ENCODE data around the gene NBEA. TPM values are rescaled to one million over a fixed set of nuclear protein-coding genes. Genes with fewer than 3 reads are reported as not detected.

NBEA gene
- total and polyA plus RNA-seq, 2 experiments from 2014 or later: 9.1 to 29.1 TPM

DNA sequence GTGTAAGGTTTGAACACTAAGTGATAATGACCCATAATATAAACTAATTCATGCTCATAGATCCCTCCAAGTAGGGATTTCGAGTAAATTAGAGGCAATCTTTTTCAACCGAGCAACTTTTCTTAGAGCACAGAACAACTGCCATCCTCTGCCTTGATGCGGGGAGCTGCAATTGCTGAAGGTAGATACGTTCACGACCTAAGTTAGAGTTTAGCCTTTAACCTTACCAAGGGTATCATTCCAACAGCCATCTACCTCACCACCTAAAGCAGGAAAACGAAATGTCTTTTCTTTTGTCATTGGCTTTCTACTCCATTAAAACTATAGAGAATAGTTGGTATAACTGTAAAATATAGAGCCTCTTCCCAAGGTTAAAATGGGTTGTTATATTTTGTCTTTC is 42.2 kb upstream of the NBEA start (continued):
- TF ChIP-seq, protein P1, sequence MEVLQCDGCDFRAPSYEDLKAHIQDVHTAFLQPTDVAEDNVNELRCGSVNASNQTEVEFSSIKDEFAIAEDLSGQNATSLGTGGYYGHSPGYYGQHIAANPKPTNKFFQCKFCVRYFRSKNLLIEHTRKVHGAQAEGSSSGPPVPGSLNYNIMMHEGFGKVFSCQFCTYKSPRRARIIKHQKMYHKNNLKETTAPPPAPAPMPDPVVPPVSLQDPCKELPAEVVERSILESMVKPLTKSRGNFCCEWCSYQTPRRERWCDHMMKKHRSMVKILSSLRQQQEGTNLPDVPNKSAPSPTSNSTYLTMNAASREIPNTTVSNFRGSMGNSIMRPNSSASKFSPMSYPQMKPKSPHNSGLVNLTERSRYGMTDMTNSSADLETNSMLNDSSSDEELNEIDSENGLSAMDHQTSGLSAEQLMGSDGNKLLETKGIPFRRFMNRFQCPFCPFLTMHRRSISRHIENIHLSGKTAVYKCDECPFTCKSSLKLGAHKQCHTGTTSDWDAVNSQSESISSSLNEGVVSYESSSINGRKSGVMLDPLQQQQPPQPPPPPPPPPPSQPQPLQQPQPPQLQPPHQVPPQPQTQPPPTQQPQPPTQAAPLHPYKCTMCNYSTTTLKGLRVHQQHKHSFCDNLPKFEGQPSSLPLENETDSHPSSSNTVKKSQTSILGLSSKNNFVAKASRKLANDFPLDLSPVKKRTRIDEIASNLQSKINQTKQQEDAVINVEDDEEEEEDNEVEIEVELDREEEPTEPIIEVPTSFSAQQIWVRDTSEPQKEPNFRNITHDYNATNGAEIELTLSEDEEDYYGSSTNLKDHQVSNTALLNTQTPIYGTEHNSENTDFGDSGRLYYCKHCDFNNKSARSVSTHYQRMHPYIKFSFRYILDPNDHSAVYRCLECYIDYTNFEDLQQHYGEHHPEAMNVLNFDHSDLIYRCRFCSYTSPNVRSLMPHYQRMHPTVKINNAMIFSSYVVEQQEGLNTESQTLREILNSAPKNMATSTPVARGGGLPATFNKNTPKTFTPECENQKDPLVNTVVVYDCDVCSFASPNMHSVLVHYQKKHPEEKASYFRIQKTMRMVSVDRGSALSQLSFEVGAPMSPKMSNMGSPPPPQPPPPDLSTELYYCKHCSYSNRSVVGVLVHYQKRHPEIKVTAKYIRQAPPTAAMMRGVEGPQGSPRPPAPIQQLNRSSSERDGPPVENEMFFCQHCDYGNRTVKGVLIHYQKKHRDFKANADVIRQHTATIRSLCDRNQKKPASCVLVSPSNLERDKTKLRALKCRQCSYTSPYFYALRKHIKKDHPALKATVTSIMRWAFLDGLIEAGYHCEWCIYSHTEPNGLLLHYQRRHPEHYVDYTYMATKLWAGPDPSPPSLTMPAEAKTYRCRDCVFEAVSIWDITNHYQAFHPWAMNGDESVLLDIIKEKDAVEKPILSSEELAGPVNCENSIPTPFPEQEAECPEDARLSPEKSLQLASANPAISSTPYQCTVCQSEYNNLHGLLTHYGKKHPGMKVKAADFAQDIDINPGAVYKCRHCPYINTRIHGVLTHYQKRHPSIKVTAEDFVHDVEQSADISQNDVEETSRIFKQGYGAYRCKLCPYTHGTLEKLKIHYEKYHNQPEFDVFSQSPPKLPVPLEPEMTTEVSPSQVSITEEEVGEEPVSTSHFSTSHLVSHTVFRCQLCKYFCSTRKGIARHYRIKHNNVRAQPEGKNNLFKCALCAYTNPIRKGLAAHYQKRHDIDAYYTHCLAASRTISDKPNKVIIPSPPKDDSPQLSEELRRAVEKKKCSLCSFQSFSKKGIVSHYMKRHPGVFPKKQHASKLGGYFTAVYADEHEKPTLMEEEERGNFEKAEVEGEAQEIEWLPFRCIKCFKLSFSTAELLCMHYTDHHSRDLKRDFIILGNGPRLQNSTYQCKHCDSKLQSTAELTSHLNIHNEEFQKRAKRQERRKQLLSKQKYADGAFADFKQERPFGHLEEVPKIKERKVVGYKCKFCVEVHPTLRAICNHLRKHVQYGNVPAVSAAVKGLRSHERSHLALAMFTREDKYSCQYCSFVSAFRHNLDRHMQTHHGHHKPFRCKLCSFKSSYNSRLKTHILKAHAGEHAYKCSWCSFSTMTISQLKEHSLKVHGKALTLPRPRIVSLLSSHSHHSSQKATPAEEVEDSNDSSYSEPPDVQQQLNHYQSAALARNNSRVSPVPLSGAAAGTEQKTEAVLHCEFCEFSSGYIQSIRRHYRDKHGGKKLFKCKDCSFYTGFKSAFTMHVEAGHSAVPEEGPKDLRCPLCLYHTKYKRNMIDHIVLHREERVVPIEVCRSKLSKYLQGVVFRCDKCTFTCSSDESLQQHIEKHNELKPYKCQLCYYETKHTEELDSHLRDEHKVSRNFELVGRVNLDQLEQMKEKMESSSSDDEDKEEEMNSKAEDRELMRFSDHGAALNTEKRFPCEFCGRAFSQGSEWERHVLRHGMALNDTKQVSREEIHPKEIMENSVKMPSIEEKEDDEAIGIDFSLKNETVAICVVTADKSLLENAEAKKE (CRISPR knock-in tag; IDR thresholded peaks at IDR 0.05): no peak

DNA sequence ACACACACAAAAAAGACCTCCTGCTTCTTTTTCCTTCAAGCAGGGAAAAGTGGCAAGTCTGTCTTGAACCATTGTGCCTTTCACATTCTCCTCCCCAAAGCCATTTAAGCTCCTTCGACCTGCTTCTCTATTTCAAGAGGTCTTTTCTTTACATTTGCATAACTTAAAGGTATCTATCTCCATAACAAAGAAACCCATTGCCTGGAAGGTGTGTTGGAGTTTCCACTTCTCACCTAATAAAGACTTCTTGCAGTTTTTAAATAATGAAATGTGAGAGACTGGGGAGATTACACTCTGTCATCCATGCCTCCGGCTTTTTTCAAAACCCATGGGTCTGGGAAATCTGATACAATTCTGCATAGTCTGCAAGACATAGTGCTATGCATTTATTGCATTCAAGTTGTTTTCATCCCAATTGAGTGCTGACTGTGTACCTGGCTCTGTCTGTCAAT is 41.8 kb upstream of the NBEA start:
- Histone ChIP-seq H3K27ac (ENCODE audit: low read depth) (peak overlapping the region; percentile 79), H2AFZ (no peak overlapping the region), H3K4me1 (ENCODE audit: insufficient read depth) (peaks cover 41% of the 10 kb centered on the region), H3K4me3 (peak overlapping the region; percentile 8), H3K79me2 (replicated peaks; ENCODE audit: insufficient read depth) (no peaks in the 10 kb centered on the region), H4K20me1 (replicated peaks; ENCODE audit: insufficient read depth) (no peaks in the 10 kb centered on the region), H3K9me2 (ENCODE audit: insufficient read depth) (no peaks in the 10 kb centered on the region), H3F3A (replicated peaks; ENCODE audit: low read depth) (no peaks in the 10 kb centered on the region; the same call in 1 of the 2 replicates), H3K36me3 (ENCODE audit: insufficient read depth) (no peaks in the 10 kb centered on the region), H3K4me2 (peak overlapping the region; percentile 21), H3K27me3 (ENCODE audit: insufficient read depth) (0 out of 2 replicates have a peak, but pooled peaks cover 4% of the 10 kb centered on the region)
- Mint-ChIP-seq H3K27ac (peak overlapping the region; percentile 80), H3K4me1 (peaks cover 57% of the 10 kb centered on the region), H3K9me3 (no peaks in the 10 kb centered on the region), H3K36me3 (ENCODE audit: low read depth) (no peaks in the 10 kb centered on the region), H3K27me3 (ENCODE audit: insufficient read depth, low read depth, poor library complexity) (peaks cover 2% of the 10 kb centered on the region), H3K4me3 (peak overlapping the region; percentile 8; the same call in 2 of the 3 replicates)
- ATAC-seq (peak; percentile 94), DNase-seq (ENCODE audit: low spot score) (peak; percentile 92)
- peak; percentile 96 for TF ChIP-seq NANOG (IDR thresholded peaks at IDR 0.05; ENCODE audit: borderline replicate concordance)
- TF ChIP-seq JUNB (IDR thresholded peaks at IDR 0.05; ENCODE audit: unreplicated experiment): no peak
- TF ChIP-seq CREB1 (CRISPR knock-in tag; IDR thresholded peaks at IDR 0.05; ENCODE audit: low read depth): no peak
- no peak for TF ChIP-seq ZNF331 (CRISPR knock-in tag; IDR thresholded peaks at IDR 0.05; ENCODE audit: low read depth)
- TF ChIP-seq, protein P1 (CRISPR knock-in tag; IDR thresholded peaks at IDR 0.05): peak; percentile 93
- no peak for TF ChIP-seq STAT1 (IDR thresholded peaks at IDR 0.05; ENCODE audit: unreplicated experiment)
- no peak for TF ChIP-seq EZH2phosphoT487 (IDR thresholded peaks at IDR 0.05; ENCODE audit: unreplicated experiment)
- peak; percentile 60; the same call in 1 of the 2 replicates for TF ChIP-seq ZNF114 (CRISPR knock-in tag; IDR thresholded peaks at IDR 0.05)

All from GM23338 (cell line).